CD14-positive monocyte (primary cell): ENCODE results near the gene SLC25A23. TPM values are rescaled to one million over a fixed set of nuclear protein-coding genes. Genes with fewer than 3 reads are reported as not detected.
"Not testable (repeated sequence)": the region's sequence is repeated elsewhere in the genome, so short reads cannot be mapped to it uniquely, and the experiment has no call there.

Source experiments
- DNase-seq, 3 donors: peaks; one replicate each; pipeline ENCODE4 v3.0.0-alpha.2; 2011 to 2022
- H2AFZ ChIP-seq: 2 replicates; pipeline ENCODE4 v1.6.0; 2012; ENCODE audit warnings: mild to moderate bottlenecking, low read depth, low read length, inconsistent platforms; ENCODE audit not compliant: insufficient read depth, poor library complexity, severe bottlenecking
- H3K27ac ChIP-seq, 2 donors: 1 replicate in 1 of 2; 2 replicates in 1 of 2; pipeline ENCODE4 v1.5.1; 2012 to 2013; ENCODE audit warnings: low read length in 2 of 2, control low read depth in 1 of 2, inconsistent platforms in 1 of 2, low read depth in 1 of 2, mild to moderate bottlenecking in 1 of 2
- H3K27me3 ChIP-seq, 2 donors: one replicate each; pipeline versions ENCODE4 v1.6.0 to v1.6.1; 2011 to 2013; ENCODE audit warnings: low read length in 2 of 2; ENCODE audit not compliant: control insufficient read depth in 2 of 2, insufficient read depth in 2 of 2
- H3K36me3 ChIP-seq, 2 donors: replicated peaks in 1 of 2; 1 replicate in 1 of 2; 2 replicates in 1 of 2; pipeline versions ENCODE4 v1.5.1 to v1.6.1; 2012 to 2013; ENCODE audit warnings: low read length in 2 of 2, control low read depth in 1 of 2, inconsistent platforms in 1 of 2, mild to moderate bottlenecking in 1 of 2; ENCODE audit not compliant: insufficient read depth in 2 of 2, control insufficient read depth in 1 of 2
- H3K4me1 ChIP-seq, 2 donors: 1 replicate in 1 of 2; 2 replicates in 1 of 2; pipeline versions ENCODE4 v1.5.1 to v1.6.1; 2012 to 2013; ENCODE audit warnings: low read length in 2 of 2, control low read depth in 1 of 2, inconsistent platforms in 1 of 2, mild to moderate bottlenecking in 1 of 2, moderate library complexity in 1 of 2; ENCODE audit not compliant: insufficient read depth in 2 of 2, control insufficient read depth in 1 of 2
- H3K4me2 ChIP-seq: replicated peaks from 2 replicates; pipeline ENCODE3; 2012; ENCODE audit warnings: low read length, moderate library complexity, mild to moderate bottlenecking; ENCODE audit not compliant: poor library complexity, severe bottlenecking; ENCODE audit errors: extremely low read depth
- H3K4me3 ChIP-seq, 3 experiments: fragments of 200-600 bp in 1 of 3; sonication (generic) in 1 of 3; replicated peaks in 1 of 3; 1 replicate in 2 of 3; 2 replicates in 1 of 3; pipeline ENCODE4 v1.5.1; 2011 to 2013; ENCODE audit warnings: low read length in 3 of 3, mild to moderate bottlenecking in 3 of 3, control low read depth in 2 of 3, low read depth in 2 of 3, inconsistent platforms in 1 of 3, moderate library complexity in 1 of 3
- H3K79me2 ChIP-seq: 2 replicates; pipeline ENCODE4 v1.6.0; 2012; ENCODE audit warnings: mild to moderate bottlenecking, control low read depth, inconsistent platforms, low read length, moderate library complexity; ENCODE audit not compliant: insufficient read depth
- H3K9ac ChIP-seq: 2 replicates; pipeline ENCODE4 v1.6.0; 2017; ENCODE audit warnings: low read length, mild to moderate bottlenecking; ENCODE audit not compliant: insufficient read depth, poor library complexity, severe bottlenecking
- H3K9me3 ChIP-seq, 2 donors: replicated peaks in 1 of 2; 1 replicate in 1 of 2; 2 replicates in 1 of 2; pipeline versions ENCODE4 v1.5.1 to v1.6.1; 2012 to 2013; ENCODE audit warnings: low read length in 2 of 2, control low read depth in 1 of 2; ENCODE audit not compliant: control insufficient read depth in 1 of 2, insufficient read depth in 1 of 2
- H4K20me1 ChIP-seq: 2 replicates; pipeline ENCODE4 v1.6.0; 2012; ENCODE audit warnings: mild to moderate bottlenecking, low read length, control low read depth, moderate library complexity; ENCODE audit not compliant: insufficient read depth
- H3K27ac Mint-ChIP-seq, 7 donors: one replicate each; pipeline ENCODE4 v1.8.0; 2020; ENCODE audit warnings: mild to moderate bottlenecking in 7 of 7, mixed read lengths in 7 of 7, moderate library complexity in 6 of 7, inconsistent platforms in 2 of 7
- H3K27me3 Mint-ChIP-seq, 3 donors: one replicate each; pipeline ENCODE4 v1.8.0; 2021 to 2022; ENCODE audit warnings: low read depth in 3 of 3, mild to moderate bottlenecking in 3 of 3, mixed read lengths in 3 of 3, moderate library complexity in 3 of 3, inconsistent platforms in 1 of 3
- H3K36me3 Mint-ChIP-seq, 2 donors: one replicate each; pipeline ENCODE4 v1.8.0; 2020; ENCODE audit warnings: mixed read lengths in 2 of 2, inconsistent platforms in 1 of 2, mild to moderate bottlenecking in 1 of 2
- H3K4me1 Mint-ChIP-seq: one replicate; pipeline ENCODE4 v1.8.0; 2020; ENCODE audit warnings: mild to moderate bottlenecking, mixed read lengths
- H3K4me3 Mint-ChIP-seq, 2 donors: one replicate each; pipeline ENCODE4 v1.8.0; 2020; ENCODE audit warnings: mild to moderate bottlenecking in 2 of 2, mixed read lengths in 2 of 2, moderate library complexity in 1 of 2
- H3K9me3 Mint-ChIP-seq, 7 donors: one replicate each; pipeline ENCODE4 v1.8.0; 2020 to 2022; ENCODE audit warnings: mixed read lengths in 7 of 7, mild to moderate bottlenecking in 6 of 7, moderate library complexity in 6 of 7, inconsistent platforms in 2 of 7
- WGBS: methylation state at CpG from one replicate; pipeline ENCODE4 v1.1.5; 2013; ENCODE audit warnings: missing lambda C conversion rate; ENCODE audit not compliant: insufficient coverage; 5-methylcytosine and 5-hydroxymethylcytosine counted together
- intact Hi-C, 2 donors: fragments of 100-400 bp; cut with micrococcal nuclease; formaldehyde crosslinking; loops; one replicate each; pipeline versions ENCODE4 v1.15.0 to v1.15.1; 2023
- polyA plus RNA-seq, 3 donors: library from polyadenylated mRNA; depleted of rRNA in 1 of 3; unstranded in 2 of 3; stranded (reverse) in 1 of 3; fragments of 300-500 nt in 2 of 3; fragments of >200 nt in 1 of 3; fragmentation: Illumina TruSeq in 2 of 3; gene quantifications; 1 replicate in 2 of 3; 2 replicates in 1 of 3; pipeline ENCODE4 v1.2.3, GENCODE V29; 2012 to 2021
- TF ChIP-seq, protein P1 (sequence below): fragments of 200-600 bp; IDR thresholded peaks from one replicate; pipeline ENCODE4 v1.8.0; 2022; ENCODE audit warnings: antibody characterized with exemption, mild to moderate bottlenecking

SLC25A23 gene
- polyA plus RNA-seq, 3 donors, result 0.11 to 0.15 TPM; not detected in 1

GRCh38 chr19:6402837-6403608 is 56.6 kb downstream of the SLC25A23 start:
- intact Hi-C loops, result no loop called here
- no peak for DNase-seq
- peaks cover 7% of the 10 kb centered on the region for H3K4me1 Mint-ChIP-seq
- peaks cover 1 to 2% (median 1%) of the 10 kb centered on the region in 3 donors for H3K27me3 Mint-ChIP-seq
- Histone ChIP-seq H3K4me2 (no peak overlapping the region), H3K9me3 (no peaks in the 10 kb centered on the region), H3K79me2 (no peaks in the 10 kb centered on the region), H3K4me3 (no peak overlapping the region), H4K20me1 (no peaks in the 10 kb centered on the region), H2AFZ (no peak overlapping the region), H3K27ac (no peak overlapping the region), H3K36me3 (no peaks in the 10 kb centered on the region), H3K4me1 (peaks cover 0 to 3% of the 10 kb centered on the region in 2 donors), H3K9ac (no peak overlapping the region), H3K27me3 (no peaks in the 10 kb centered on the region)
- H3K9me3 Mint-ChIP-seq, result no peaks in the 10 kb centered on the region
- H3K27ac Mint-ChIP-seq, result no peak overlapping the region
- WGBS, result 91% methylated on average over 15 of the region's 22 CpGs
- TF ChIP-seq, protein P1, sequence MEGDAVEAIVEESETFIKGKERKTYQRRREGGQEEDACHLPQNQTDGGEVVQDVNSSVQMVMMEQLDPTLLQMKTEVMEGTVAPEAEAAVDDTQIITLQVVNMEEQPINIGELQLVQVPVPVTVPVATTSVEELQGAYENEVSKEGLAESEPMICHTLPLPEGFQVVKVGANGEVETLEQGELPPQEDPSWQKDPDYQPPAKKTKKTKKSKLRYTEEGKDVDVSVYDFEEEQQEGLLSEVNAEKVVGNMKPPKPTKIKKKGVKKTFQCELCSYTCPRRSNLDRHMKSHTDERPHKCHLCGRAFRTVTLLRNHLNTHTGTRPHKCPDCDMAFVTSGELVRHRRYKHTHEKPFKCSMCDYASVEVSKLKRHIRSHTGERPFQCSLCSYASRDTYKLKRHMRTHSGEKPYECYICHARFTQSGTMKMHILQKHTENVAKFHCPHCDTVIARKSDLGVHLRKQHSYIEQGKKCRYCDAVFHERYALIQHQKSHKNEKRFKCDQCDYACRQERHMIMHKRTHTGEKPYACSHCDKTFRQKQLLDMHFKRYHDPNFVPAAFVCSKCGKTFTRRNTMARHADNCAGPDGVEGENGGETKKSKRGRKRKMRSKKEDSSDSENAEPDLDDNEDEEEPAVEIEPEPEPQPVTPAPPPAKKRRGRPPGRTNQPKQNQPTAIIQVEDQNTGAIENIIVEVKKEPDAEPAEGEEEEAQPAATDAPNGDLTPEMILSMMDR, result no peak
- no peak overlapping the region for H3K4me3 Mint-ChIP-seq
- H3K36me3 Mint-ChIP-seq, result no peaks in the 10 kb centered on the region

DNA sequence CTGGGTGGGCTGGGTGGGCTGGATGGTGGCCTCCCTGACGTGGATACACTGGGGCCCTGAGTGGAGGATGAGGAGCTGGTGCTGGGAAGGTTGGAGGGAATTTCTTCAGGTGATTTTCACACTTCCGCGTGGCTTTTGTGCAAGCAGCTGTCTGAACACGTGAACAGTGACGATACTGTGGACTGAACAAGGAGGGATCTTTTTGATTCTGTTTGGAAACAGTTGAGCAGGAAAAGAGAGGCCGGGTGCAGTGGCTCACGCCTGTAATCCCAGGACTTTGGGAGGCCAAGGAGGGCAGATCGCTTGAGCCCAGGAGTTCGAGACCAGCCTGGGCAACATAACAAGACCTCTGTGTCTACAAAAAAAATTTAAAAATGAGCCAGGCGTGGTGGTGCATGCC is 57.5 kb downstream of the SLC25A23 start:
- no peaks in the 10 kb centered on the region for H3K36me3 Mint-ChIP-seq
- H3K27ac Mint-ChIP-seq, result peak overlapping the region in 2 of 7 donors; percentile 7 to 26
- intact Hi-C loops, result no loop called here
- WGBS, result 94% methylated on average over 9 of the region's 10 CpGs
- Histone ChIP-seq H3K4me3 (no peak overlapping the region), H3K27me3 (no peaks in the 10 kb centered on the region), H3K27ac (no peak overlapping the region), H3K9me3 (no peaks in the 10 kb centered on the region), H2AFZ (no peak overlapping the region), H3K4me2 (no peak overlapping the region), H3K79me2 (no peaks in the 10 kb centered on the region), H3K9ac (no peak overlapping the region), H4K20me1 (no peaks in the 10 kb centered on the region), H3K4me1 (peaks cover 0 to 3% of the 10 kb centered on the region in 2 donors), H3K36me3 (no peaks in the 10 kb centered on the region)
- H3K9me3 Mint-ChIP-seq, result no peaks in the 10 kb centered on the region
- peaks cover 7% of the 10 kb centered on the region for H3K4me1 Mint-ChIP-seq
- DNase-seq, result no peak
- H3K27me3 Mint-ChIP-seq, result peaks cover 1 to 3% (median 2%) of the 10 kb centered on the region in 3 donors
- H3K4me3 Mint-ChIP-seq, result no peak overlapping the region
- TF ChIP-seq, protein P1, result no peak

DNA sequence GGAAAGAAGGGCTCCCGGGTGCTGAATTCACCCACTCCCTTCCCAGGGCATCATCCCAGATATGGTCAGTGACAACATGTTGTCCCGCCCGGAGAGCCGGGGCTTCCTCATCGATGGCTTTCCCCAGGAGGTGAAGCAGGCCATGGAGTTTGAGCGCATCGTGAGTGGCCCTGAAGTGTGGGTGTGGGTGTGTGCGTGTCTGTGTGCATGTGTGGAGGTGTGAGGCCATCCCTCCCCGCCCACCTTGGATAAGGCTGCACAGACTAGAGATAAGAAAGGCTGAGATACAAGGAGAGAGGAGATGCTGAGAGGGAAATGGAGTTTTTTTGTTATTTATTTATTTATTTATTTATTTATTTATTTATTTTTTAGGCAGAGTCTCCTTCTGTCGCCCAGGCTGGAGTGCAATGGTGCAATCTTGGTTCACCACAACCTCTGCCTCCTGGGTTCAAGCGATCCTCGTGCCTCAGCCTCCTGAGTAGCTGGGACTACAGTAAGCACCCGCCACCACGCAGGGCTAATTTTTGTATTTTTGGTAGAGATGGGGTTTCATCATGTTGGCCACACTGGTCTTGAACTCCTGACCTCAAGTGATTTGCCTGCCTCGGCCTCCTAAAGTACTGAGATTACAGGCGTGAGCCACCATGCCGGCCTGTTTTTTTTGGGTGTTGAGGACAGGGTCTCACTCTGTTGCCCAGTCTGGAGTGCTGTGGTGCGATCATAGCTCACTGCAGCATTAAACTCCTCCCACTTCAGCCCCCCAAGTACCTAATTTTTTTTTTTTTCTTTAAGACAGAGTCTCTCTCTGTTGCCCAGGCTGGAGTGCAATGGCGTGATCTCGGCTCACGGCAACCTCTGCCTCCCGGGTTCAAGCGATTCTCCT is 59.3 kb downstream of the SLC25A23 start:
- WGBS, result 100% methylated on average over 5 of the region's 23 CpGs

More for the DNA sequence above, 59.3 kb downstream of the SLC25A23 start:
- H3K79me2 ChIP-seq, H2AFZ ChIP-seq, H3K4me1 ChIP-seq, H3K27ac Mint-ChIP-seq, H3K9ac ChIP-seq, H3K4me3 Mint-ChIP-seq, H3K36me3 ChIP-seq, H3K27me3 Mint-ChIP-seq, H3K9me3 ChIP-seq, intact Hi-C loops, H4K20me1 ChIP-seq, H3K9me3 Mint-ChIP-seq, H3K4me3 ChIP-seq, DNase-seq, H3K4me2 ChIP-seq, H3K27ac ChIP-seq, H3K36me3 Mint-ChIP-seq, H3K4me1 Mint-ChIP-seq, H3K27me3 ChIP-seq: not testable (repeated sequence)
